WERI-Rb-1 (cell line): ENCODE measurements around the gene C1orf21.

Source experiments
- DNase-seq: peaks from one replicate; pipeline ENCODE4 v3.0.0-alpha.2; 2020
- H3K27ac ChIP-seq: fragments of 250-450 bp; sonication (Bioruptor Pico); 2 replicates; pipeline ENCODE4 v1.5.1; 2020; ENCODE audit warnings: mild to moderate bottlenecking, moderate library complexity
- H3K27me3 ChIP-seq: fragments of 250-450 bp; sonication (Bioruptor Pico); 2 replicates; pipeline ENCODE4 v1.5.1; 2021; ENCODE audit warnings: mild to moderate bottlenecking, low read depth, moderate library complexity; ENCODE audit not compliant: insufficient read depth, severe bottlenecking
- H3K36me3 ChIP-seq: fragments of 250-450 bp; sonication (Bioruptor Pico); 2 replicates; pipeline ENCODE4 v1.5.1; 2020; ENCODE audit warnings: mild to moderate bottlenecking, moderate library complexity
- H3K4me3 ChIP-seq: 2 replicates; pipeline ENCODE4 v1.5.1; 2011; ENCODE audit warnings: low read depth, mild to moderate bottlenecking, control low read depth, low read length
- H3K9me3 ChIP-seq: fragments of 250-450 bp; sonication (Bioruptor Pico); 2 replicates; pipeline ENCODE4 v1.5.1; 2021; ENCODE audit warnings: mild to moderate bottlenecking, moderate library complexity; ENCODE audit not compliant: severe bottlenecking
- TF ChIP-seq, protein P1 (sequence below): IDR thresholded peaks from 2 replicates; pipeline ENCODE4 v1.5.1; 2011; ENCODE audit warnings: low read depth, mild to moderate bottlenecking, control low read depth, inconsistent platforms, low read length

C1orf21 gene

DNA sequence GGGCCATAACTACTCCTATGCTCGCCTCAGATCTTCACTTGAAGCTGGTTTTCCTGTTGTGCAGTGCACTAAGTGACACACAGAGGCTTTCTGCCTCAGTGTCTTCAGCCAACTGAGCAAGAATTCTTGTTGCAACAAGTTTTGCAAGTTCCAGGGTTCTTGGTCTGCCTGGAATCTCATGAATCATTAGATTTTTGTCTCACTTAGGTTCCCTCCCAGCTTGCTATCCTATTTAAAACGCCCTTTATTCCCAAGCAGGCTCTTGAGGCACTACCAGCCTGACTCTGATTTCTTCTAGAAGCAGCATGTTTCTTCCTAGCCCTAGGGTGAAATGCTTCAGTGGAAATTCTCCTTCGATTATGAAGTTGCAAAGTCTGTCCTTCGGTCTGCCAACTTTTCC lies 158.8 kb downstream of the C1orf21 start:
- Histone ChIP-seq H3K27me3 (no peaks in the 10 kb centered on the region), H3K27ac (no peak overlapping the region), H3K9me3 (no peaks in the 10 kb centered on the region), H3K36me3 (no peaks in the 10 kb centered on the region), H3K4me3 (no peak overlapping the region)
- DNase-seq = no peak
- TF ChIP-seq, protein P1, sequence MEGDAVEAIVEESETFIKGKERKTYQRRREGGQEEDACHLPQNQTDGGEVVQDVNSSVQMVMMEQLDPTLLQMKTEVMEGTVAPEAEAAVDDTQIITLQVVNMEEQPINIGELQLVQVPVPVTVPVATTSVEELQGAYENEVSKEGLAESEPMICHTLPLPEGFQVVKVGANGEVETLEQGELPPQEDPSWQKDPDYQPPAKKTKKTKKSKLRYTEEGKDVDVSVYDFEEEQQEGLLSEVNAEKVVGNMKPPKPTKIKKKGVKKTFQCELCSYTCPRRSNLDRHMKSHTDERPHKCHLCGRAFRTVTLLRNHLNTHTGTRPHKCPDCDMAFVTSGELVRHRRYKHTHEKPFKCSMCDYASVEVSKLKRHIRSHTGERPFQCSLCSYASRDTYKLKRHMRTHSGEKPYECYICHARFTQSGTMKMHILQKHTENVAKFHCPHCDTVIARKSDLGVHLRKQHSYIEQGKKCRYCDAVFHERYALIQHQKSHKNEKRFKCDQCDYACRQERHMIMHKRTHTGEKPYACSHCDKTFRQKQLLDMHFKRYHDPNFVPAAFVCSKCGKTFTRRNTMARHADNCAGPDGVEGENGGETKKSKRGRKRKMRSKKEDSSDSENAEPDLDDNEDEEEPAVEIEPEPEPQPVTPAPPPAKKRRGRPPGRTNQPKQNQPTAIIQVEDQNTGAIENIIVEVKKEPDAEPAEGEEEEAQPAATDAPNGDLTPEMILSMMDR = no peak

DNA sequence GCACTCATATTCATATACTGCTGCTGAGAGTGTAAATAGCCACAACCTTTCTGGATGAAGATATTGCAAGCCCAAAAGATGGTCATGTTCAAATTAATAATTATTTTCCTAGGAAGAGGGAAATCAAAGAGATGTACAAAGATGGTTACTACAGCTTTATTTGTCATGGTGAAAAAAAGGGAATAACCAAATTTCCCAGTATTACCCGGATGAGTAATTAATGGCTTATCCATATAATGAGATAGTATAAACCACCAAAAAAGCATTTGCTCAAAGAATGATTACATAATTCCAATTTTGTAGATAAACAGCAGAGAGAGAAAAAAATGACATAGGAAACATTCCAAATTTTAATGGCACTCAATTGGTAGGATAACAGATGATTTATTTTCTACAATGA lies 165.6 kb downstream of the C1orf21 start:
- no peaks in the 10 kb centered on the region for H3K9me3 ChIP-seq
- no peak for DNase-seq
- no peak overlapping the region for H3K27ac ChIP-seq
- TF ChIP-seq, protein P1 = no peak
- H3K4me3 ChIP-seq = no peak overlapping the region
- H3K27me3 ChIP-seq = no peaks in the 10 kb centered on the region
- no peaks in the 10 kb centered on the region for H3K36me3 ChIP-seq

DNA sequence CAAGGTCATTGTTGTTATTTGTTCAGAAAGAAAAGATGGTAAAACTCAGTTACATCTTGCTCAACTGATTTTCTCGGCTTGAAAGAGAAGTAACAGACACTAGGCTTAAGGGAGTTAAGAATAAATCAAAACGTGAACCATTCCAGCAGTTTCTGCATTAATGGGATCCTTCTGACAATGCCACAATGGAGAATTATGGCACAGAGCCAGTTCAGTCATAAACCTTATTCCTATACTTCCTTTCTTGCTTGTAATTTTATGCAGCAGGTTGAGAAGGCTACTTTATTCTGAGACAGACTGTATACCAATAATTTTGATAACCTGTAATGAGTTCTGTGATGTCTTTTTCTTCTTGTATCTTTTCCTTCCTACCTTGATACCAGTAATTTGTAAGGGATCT lies 167.0 kb downstream of the C1orf21 start:
- Histone ChIP-seq H3K36me3 (no peaks in the 10 kb centered on the region), H3K4me3 (no peak overlapping the region), H3K27me3 (no peaks in the 10 kb centered on the region), H3K27ac (no peak overlapping the region), H3K9me3 (no peaks in the 10 kb centered on the region)
- TF ChIP-seq, protein P1 = no peak
- DNase-seq = no peak

DNA sequence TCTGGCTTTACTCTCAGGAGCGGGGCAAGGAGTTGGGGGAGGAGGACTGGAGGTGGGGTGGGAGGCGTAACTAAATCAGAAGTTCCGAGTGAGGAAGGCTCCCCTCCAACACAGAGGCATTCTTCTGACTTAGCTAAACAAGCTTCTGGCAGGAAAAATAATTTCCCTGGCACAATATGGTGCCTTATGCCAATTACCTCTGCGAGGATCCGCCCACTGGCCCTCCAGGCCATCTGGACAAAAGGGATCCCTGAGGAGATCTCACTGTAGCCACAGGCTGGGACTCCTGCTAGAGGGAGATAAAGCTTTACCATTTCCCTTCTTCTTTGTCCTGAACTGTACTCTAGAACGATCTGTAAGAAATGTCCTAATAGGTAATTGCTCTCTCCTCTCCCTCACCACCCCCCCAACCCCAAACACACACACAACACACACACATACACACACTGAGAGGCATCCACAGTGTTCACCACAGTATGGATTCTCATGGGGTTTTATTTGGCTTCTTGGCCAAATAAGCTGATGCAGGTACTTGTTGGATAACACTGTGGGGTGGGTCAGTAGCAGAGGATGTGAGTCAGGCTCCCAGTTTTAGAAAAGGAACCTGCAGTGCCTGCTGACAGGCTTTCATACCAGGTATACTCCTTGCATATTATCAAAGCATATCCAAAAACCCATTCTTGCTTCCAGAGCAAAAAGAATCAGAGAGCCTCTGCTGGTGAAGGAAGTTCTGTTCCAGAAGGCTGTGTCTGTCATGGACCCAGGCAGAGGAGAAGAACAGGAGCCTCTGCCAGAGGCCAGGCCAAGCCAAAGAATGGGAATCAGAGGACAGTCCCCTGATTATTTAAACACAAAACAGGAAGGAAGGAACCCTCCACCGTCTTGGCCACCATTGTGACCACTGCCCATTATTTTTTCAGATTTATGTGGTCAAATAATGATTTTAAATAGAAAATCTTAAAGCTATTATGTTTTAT lies 169.1 kb downstream of the C1orf21 start:
- no peak overlapping the region for H3K27ac ChIP-seq
- H3K27me3 ChIP-seq = no peaks in the 10 kb centered on the region
- TF ChIP-seq, protein P1 = no peak
- DNase-seq = peak; percentile 19
- H3K9me3 ChIP-seq = no peaks in the 10 kb centered on the region
- H3K4me3 ChIP-seq = no peak overlapping the region
- H3K36me3 ChIP-seq = no peaks in the 10 kb centered on the region

DNA sequence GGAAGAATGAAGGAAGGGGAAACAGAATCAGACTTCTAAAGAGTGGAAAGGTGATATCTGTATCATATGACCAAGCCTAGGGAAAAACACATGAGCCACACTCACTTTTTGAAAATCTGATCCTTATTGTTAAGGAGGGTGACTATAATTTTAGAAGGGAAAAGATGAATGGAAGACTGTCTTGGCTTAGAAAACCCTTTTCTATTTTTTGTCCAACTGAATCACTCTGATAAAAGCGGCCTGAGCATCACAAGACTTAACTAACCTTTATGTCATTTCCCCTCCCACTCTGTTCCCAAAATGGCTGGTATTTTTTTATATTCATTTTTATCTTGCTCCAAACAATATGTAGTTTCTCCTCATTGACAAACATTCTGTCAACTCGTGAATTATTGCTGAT lies 169.8 kb downstream of the C1orf21 start:
- Histone ChIP-seq H3K4me3 (no peak overlapping the region), H3K36me3 (no peaks in the 10 kb centered on the region), H3K27me3 (no peaks in the 10 kb centered on the region), H3K27ac (no peak overlapping the region), H3K9me3 (no peaks in the 10 kb centered on the region)
- DNase-seq = no peak
- TF ChIP-seq, protein P1 = no peak
